Stimulated activated naive B cell treated with anti-CD40 and anti-IgM and Interleukin-4, amounts not matched to agents 10 μg/mL and 1 μg/mL and 100 μg/mL, for 72 hours (primary cell): ENCODE results near the gene MRPL43.

Experiments
- ATAC-seq, 2 donors: fragments of 150-1000 bp; cut with Tn5 transposase; replicated peaks; 2 replicates each; pipeline ENCODE4 v1.10.0; 2021; ENCODE audit warnings: moderate library complexity in 1 of 2
- DNase-seq: peaks from one replicate; pipeline ENCODE4 v3.0.0; 2021
- H3K27ac Mint-ChIP-seq: one replicate; pipeline ENCODE4 v1.8.0; 2022; ENCODE audit warnings: mild to moderate bottlenecking, mixed read lengths
- H3K27me3 Mint-ChIP-seq, 2 donors: one replicate each; pipeline ENCODE4 v1.8.0; 2022; ENCODE audit warnings: mixed read lengths in 2 of 2
- H3K36me3 Mint-ChIP-seq, 2 donors: one replicate each; pipeline ENCODE4 v1.8.0; 2022; ENCODE audit warnings: mixed read lengths in 2 of 2, mild to moderate bottlenecking in 1 of 2
- H3K4me1 Mint-ChIP-seq, 2 donors: one replicate each; pipeline ENCODE4 v1.8.0; 2022; ENCODE audit warnings: mixed read lengths in 2 of 2, mild to moderate bottlenecking in 1 of 2
- H3K4me3 Mint-ChIP-seq, 2 donors: one replicate each; pipeline ENCODE4 v1.8.0; 2022; ENCODE audit warnings: mild to moderate bottlenecking in 2 of 2, mixed read lengths in 2 of 2, moderate library complexity in 1 of 2
- H3K9me3 Mint-ChIP-seq, 2 donors: one replicate each; pipeline ENCODE4 v1.8.0; 2022; ENCODE audit warnings: mixed read lengths in 2 of 2, mild to moderate bottlenecking in 1 of 2

MRPL43 gene

DNA sequence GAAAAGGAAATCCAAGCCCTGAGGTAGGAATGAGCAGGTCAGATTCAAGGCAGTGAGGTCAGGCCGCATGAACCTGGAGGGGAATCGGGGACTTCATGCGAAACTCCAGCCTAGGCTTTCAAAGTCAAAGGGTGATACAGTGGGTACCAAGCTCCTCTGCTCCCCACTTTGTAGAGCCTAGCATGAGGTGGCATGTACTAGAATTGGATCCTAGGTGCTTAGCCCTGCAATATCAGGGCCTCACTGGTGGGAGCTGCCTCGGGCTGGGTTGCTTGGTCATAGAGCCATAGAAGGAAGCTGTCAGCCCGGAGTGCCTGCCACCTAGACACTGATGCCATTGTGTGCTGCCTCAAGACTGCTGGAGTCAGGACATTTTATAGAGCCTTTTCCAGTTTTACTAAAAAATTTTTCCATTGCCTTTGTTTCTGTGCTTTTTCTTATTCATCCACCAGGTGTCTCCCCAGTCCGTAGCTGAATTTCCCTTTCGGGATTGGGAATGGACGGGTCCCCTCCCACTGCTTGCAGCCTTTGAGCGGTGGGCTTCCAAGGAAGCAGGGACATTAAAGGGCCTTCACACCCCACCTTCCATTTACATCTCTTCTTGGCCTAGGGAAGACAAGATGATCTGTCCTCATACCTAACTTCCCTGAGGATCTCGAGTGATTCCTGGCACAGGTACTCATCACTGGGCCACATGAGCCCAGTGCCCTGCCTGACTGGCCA is 6.8 kb upstream of the MRPL43 start:
- peak overlapping the region; percentile 71 for H3K27ac Mint-ChIP-seq
- no peaks in the 10 kb centered on the region for H3K9me3 Mint-ChIP-seq
- no peak overlapping the region for H3K4me3 Mint-ChIP-seq
- no peaks in the 10 kb centered on the region for H3K27me3 Mint-ChIP-seq
- no peak for ATAC-seq
- DNase-seq = no peak
- peaks cover 27 to 50% of the 10 kb centered on the region in 2 donors for H3K4me1 Mint-ChIP-seq
- H3K36me3 Mint-ChIP-seq = peaks cover 25 to 35% of the 10 kb centered on the region in 2 donors

DNA sequence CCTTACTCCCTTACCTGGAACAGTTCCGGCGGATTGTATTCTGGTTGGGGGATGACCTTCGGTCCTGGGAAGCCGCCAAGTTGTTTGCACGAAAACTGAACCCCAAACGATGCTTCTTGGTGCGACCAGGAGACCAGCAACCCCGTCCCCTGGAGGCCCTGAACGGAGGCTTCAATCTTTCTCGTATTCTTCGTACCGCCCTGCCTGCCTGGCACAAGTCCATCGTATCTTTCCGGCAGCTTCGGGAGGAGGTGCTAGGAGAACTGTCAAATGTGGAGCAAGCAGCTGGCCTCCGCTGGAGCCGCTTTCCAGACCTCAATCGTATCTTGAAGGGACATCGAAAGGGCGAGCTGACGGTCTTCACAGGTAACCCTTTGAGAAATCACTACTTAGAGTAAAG is 1.8 kb upstream of the MRPL43 start:
- H3K36me3 Mint-ChIP-seq = peaks cover 45 to 53% of the 10 kb centered on the region in 2 donors
- no peaks in the 10 kb centered on the region for H3K9me3 Mint-ChIP-seq
- H3K27ac Mint-ChIP-seq = no peak overlapping the region
- no peaks in the 10 kb centered on the region for H3K27me3 Mint-ChIP-seq
- peak overlapping the region in 1 of 2 donors; percentile 16 for H3K4me3 Mint-ChIP-seq
- peaks cover 24 to 60% of the 10 kb centered on the region in 2 donors for H3K4me1 Mint-ChIP-seq
- DNase-seq = no peak
- ATAC-seq = no peak

DNA sequence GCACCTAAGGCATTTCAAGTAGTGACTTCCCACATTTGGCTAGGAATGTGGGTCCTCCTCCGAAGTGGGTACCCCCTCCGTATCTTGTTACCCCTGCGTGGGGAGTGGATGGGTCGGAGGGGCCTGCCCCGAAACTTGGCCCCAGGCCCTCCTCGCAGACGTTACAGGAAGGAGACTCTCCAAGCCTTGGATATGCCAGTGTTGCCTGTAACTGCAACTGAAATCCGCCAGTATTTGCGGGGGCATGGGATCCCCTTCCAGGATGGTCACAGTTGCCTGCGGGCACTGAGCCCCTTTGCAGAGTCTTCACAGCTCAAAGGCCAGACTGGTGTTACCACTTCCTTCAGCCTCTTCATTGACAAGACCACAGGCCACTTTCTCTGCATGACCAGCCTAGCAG is 869 bp upstream of the MRPL43 start:
- Mint-ChIP-seq H3K27me3 (no peaks in the 10 kb centered on the region), H3K4me1 (peaks cover 25 to 55% of the 10 kb centered on the region in 2 donors), H3K9me3 (no peaks in the 10 kb centered on the region), H3K36me3 (peaks cover 43 to 50% of the 10 kb centered on the region in 2 donors), H3K4me3 (peak overlapping the region; percentile 93 to 96), H3K27ac (no peak overlapping the region)
- DNase-seq (no peak), ATAC-seq (no peak)

DNA sequence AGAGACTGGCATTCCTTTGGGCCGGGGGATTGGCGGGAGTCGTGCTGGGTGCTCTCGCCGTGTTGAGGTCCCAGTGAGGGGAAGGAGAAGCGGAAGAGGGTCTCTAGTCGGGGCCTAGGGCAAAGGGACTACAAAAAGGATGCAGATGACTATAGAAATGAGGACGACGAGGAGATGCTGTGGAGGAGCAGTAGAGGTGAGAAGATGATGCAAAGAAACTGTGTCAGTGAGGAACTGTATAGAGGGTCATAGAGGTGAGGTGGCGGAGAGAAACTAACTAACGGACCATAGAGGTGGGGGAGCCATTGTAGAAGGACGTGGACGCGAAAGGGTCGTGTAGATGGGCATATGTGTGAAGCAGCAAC is 370 bp upstream of the MRPL43 start:
- ATAC-seq = peak; percentile 23 to 28
- DNase-seq = no peak
- peak overlapping the region; percentile 94 for H3K27ac Mint-ChIP-seq
- peak overlapping the region; percentile 93 to 96 for H3K4me3 Mint-ChIP-seq
- H3K27me3 Mint-ChIP-seq = no peaks in the 10 kb centered on the region
- peaks cover 39 to 49% of the 10 kb centered on the region in 2 donors for H3K36me3 Mint-ChIP-seq
- no peaks in the 10 kb centered on the region for H3K9me3 Mint-ChIP-seq
- H3K4me1 Mint-ChIP-seq = peaks cover 25 to 53% of the 10 kb centered on the region in 2 donors

DNA sequence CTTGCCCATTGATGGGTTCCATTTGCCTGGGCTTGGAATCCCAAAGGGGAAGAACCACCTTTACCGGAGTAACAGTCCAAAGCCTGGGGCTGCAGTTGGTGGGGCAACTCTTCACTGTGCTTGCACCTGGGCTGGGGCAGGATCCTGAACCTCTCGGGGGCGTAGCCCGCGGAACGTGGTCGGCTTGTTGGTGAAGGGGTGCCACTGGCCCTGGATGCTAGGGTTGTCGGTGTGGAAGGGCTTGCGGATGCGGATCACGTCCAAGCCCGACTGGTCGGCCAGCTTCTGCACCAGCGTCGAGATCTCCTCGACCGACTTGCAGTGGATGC is 710 bp downstream of the MRPL43 start:
- H3K9me3 Mint-ChIP-seq = no peaks in the 10 kb centered on the region
- ATAC-seq (no peak), DNase-seq (no peak)
- no peak overlapping the region for H3K27ac Mint-ChIP-seq
- H3K36me3 Mint-ChIP-seq = peaks cover 41 to 58% of the 10 kb centered on the region in 2 donors
- peaks cover 25 to 53% of the 10 kb centered on the region in 2 donors for H3K4me1 Mint-ChIP-seq
- H3K4me3 Mint-ChIP-seq = peak overlapping the region; percentile 93 to 96
- no peaks in the 10 kb centered on the region for H3K27me3 Mint-ChIP-seq

DNA sequence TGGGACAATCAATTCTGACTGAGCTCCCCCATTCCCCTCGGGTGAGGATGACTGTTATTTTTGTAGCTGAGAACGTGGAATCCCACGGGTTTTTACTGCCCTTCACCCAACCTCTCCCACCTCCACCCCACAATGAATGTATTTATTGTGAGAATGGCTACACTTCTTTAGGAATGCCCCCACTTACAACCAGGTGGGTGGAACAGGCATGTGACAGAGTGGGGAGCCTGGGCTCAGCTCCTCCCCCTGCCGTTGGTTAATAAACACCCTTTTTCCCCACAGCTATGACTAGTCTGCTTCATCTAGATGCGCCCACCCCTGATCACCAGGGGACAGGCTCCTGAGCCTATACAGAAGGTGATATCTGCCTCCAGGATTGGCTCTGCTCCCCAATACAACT is 2.0 kb downstream of the MRPL43 start:
- ATAC-seq (no peak), DNase-seq (no peak)
- Mint-ChIP-seq H3K4me3 (no peak overlapping the region), H3K27me3 (no peaks in the 10 kb centered on the region), H3K27ac (peak overlapping the region; percentile 37), H3K4me1 (peaks cover 15 to 42% of the 10 kb centered on the region in 2 donors), H3K9me3 (no peaks in the 10 kb centered on the region), H3K36me3 (peaks cover 35 to 56% of the 10 kb centered on the region in 2 donors)

DNA sequence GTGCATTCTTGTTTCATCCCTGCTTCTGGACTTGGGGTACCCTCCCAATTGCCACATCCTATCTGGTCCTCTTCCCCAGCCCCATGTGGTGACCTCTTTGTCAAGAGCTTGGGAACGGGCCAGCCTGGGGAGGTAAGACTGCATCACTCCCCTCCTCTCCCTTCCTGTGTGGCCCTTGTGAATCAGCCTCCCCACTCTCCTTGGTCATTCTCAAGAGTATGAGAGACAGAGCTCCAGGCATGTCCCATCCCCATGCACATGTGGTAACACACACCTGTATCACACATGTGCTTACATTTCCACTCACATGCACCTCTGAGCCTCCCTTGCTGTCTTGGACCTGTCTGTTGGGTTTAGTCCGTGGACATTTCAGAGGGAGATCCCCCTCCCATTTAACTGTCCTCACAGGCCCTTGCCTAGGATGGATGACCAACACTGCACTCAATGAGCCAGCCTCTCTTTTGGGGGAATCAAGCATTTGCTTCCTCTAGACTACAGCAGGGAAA is 2.6 kb downstream of the MRPL43 start:
- H3K4me1 Mint-ChIP-seq = peaks cover 14 to 40% of the 10 kb centered on the region in 2 donors
- DNase-seq = no peak
- H3K36me3 Mint-ChIP-seq = peaks cover 36 to 57% of the 10 kb centered on the region in 2 donors
- no peaks in the 10 kb centered on the region for H3K9me3 Mint-ChIP-seq
- no peak overlapping the region for H3K4me3 Mint-ChIP-seq
- H3K27ac Mint-ChIP-seq = no peak overlapping the region
- H3K27me3 Mint-ChIP-seq = no peaks in the 10 kb centered on the region
- no peak for ATAC-seq

DNA sequence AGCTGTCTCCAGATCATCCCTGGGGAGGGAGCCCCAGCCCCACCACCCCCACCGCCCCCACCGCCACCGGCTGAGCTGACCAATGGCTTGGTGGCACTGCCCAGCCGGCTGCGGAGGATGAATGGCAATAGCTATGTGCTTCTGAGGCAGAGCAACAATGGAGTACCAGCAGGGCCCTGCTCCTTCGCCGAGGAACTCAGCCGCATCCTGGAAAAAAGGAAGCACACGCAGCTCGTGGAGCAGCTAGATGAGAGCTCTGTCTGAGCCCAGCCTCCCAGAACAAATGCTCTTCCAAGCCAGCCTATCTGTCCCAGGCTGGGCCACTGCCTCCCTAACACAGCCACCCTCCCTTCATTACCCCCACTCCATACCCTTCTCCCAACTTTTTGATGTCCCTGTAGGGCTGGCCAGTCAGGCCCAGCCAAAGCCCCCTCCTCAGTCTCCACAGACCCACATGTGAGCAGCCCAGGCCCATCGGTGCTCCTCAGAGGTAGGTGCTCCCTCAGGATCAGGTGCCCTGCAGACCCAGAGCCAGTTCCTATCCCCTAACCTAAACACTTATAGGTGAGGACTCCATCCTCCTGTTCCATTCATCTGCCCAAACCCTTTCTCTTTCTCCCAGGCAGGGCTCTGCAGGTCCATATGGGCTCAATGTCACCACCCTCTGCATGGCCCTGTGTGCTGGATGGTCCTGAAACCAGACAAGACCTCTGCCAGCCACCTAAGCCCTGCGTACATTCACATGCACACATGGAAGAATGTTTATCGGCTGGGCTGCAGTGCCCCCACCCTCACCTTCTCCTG is 3.2 kb downstream of the MRPL43 start:
- Mint-ChIP-seq H3K4me1 (peaks cover 12 to 33% of the 10 kb centered on the region in 2 donors), H3K4me3 (no peak overlapping the region), H3K27ac (no peak overlapping the region), H3K36me3 (peaks cover 37 to 54% of the 10 kb centered on the region in 2 donors), H3K9me3 (no peaks in the 10 kb centered on the region), H3K27me3 (no peaks in the 10 kb centered on the region)
- no peak for DNase-seq
- no peak for ATAC-seq

DNA sequence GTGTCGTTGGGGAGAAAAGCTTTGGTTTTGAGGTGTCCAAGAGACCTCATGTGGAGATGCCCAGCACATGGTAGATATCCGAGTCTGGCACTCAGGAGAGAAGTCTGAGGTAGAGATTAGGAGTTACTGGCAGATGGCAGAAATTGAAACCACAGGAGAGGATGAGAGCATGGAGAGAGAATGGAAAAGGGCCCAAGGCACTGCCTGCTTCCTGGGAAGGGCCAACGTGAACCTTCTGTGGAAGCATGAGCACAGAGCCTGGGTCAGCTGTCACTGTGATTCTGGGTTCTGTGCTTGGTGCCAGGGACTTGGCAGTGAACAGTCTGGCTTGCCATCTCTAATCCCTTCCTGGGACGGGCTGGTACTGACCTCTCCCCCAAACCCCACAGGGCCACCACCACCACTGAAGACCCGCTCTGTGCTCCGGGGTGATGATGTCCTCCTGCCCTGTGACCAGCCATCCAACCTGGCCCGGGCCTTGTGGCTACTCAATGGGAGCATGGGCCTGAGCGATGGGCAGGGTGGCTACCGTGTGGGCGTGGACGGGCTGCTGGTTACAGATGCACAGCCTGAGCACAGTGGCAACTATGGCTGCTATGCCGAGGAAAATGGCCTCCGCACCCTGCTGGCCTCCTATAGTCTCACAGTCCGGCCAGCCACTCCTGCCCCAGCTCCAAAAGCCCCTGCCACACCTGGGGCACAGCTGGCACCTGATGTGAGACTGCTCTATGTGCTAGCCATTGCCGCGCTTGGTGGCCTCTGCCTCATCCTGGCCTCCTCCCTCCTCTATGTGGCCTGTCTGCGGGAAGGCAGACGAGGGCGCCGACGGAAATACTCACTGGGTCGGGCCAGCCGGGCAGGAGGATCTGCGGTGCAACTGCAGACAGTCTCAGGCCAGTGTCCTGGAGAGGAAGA is 4.1 kb downstream of the MRPL43 start:
- Mint-ChIP-seq H3K27me3 (no peaks in the 10 kb centered on the region), H3K36me3 (peaks cover 41 to 56% of the 10 kb centered on the region in 2 donors), H3K4me1 (peaks cover 12 to 33% of the 10 kb centered on the region in 2 donors), H3K27ac (no peak overlapping the region), H3K9me3 (no peaks in the 10 kb centered on the region), H3K4me3 (no peak overlapping the region)
- DNase-seq (no peak), ATAC-seq (no peak)

DNA sequence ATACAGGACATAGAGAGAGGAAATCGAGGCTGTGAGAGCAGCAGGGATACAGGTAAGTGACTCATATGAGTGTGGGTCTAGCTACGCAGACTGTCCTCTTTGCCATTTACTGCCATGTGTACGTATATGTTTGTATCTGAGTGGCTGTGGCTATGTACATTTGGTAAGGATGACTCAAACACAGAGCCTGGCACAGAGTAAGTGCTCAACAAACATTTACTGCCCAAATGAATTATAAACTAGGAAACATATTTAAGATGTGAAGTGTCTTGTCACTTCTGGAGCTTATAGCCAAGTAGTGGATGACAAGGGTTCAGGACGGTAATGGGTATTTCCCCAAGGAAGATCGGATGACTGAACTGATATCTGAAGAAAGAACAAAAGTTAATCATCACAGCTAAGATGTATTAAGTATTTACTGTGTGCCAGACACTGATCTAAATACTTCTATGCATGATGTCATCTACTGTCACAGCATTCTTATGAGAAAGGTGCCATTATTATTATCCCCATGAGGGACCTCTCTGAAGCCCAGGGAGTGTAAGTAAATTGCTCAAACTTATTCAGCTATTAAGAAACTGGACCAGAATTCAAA is 6.0 kb downstream of the MRPL43 start:
- no peak for ATAC-seq

DNA sequence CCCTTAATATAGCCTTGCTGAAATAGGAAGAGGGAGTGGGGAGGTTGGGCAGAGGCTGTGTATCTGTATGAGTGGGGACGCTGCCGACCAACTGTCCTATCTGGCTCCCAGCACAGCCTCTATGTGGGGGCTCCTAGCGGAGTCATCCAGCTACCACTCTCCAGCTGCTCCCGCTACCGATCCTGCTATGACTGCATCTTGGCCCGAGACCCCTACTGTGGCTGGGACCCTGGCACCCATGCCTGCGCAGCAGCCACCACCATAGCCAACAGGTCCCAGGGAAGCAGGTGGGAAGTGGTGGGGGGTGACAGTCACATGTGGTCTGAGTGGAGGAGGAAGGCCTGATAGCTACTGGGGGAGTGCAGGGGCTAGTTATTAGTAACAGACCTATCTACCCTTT is 6.6 kb downstream of the MRPL43 start:
- no peak overlapping the region for H3K27ac Mint-ChIP-seq
- peaks cover 37 to 50% of the 10 kb centered on the region in 2 donors for H3K36me3 Mint-ChIP-seq
- DNase-seq (no peak), ATAC-seq (no peak)
- peaks cover 4 to 11% of the 10 kb centered on the region in 2 donors for H3K4me1 Mint-ChIP-seq
- no peak overlapping the region for H3K4me3 Mint-ChIP-seq
- H3K9me3 Mint-ChIP-seq = no peaks in the 10 kb centered on the region
- no peaks in the 10 kb centered on the region for H3K27me3 Mint-ChIP-seq

More for the DNA sequence above, 6.0 kb downstream of the MRPL43 start:
- Mint-ChIP-seq H3K9me3 (no peaks in the 10 kb centered on the region), H3K27me3 (no peaks in the 10 kb centered on the region), H3K36me3 (peaks cover 40 to 52% of the 10 kb centered on the region in 2 donors), H3K27ac (no peak overlapping the region), H3K4me1 (peaks cover 6 to 15% of the 10 kb centered on the region in 2 donors), H3K4me3 (no peak overlapping the region)
- no peak for DNase-seq

DNA sequence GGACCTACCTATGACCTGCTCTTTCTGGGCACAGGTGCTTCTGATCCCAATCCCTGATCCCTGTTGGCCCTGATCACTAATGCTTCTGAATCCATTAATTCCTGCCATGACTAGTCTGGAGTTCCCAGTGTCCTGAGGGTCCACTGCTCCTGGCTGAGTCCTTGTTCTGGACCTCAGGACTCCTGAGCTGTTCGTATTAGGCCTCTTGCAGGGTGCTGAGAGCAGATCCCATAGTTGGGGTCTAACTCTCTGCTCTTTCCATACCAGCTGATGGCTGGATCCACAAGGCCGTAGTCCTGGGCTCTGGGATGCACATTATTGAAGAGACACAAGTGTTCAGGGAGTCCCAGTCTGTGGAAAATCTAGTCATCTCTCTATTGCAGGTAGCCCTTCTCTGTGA is 7.0 kb downstream of the MRPL43 start:
- H3K36me3 Mint-ChIP-seq = peaks cover 33 to 47% of the 10 kb centered on the region in 2 donors
- ATAC-seq (no peak), DNase-seq (no peak)
- H3K27ac Mint-ChIP-seq = no peak overlapping the region
- H3K4me3 Mint-ChIP-seq = no peak overlapping the region
- H3K27me3 Mint-ChIP-seq = no peaks in the 10 kb centered on the region
- no peaks in the 10 kb centered on the region for H3K9me3 Mint-ChIP-seq
- H3K4me1 Mint-ChIP-seq = peaks cover 2 to 7% of the 10 kb centered on the region in 2 donors

DNA sequence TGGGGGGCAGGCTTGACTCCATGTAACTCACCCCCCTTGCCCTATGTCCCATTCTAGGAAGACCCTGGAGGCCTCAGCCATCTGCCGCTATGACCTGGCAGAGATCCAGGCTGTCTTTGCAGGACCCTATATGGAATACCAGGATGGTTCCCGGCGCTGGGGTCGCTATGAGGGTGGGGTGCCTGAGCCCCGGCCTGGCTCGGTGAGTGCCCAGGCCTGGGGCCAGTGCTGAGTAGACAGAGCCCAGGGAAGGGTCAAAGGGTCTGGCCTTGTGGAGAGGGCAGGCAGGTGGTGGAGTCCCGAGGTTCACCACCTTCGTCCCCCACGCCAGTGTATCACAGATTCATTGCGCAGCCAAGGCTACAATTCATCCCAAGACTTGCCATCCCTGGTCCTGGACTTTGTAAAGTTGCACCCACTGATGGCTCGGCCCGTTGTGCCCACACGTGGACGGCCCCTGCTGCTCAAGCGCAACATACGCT is 7.5 kb downstream of the MRPL43 start:
- peaks cover 30 to 45% of the 10 kb centered on the region in 2 donors for H3K36me3 Mint-ChIP-seq

DNA sequence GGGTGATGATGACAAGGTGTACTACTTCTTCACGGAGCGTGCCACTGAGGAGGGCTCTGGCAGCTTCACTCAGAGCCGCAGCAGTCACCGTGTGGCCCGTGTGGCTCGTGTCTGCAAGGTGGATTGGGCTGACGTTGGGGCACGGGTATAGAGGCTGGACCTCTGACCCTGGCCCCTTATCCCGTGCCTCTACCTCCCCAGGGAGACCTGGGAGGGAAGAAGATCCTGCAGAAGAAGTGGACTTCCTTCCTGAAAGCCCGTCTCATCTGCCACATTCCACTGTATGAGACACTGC is 8.4 kb downstream of the MRPL43 start:
- Mint-ChIP-seq H3K36me3 (peaks cover 23 to 36% of the 10 kb centered on the region in 2 donors), H3K4me1 (no peaks in the 10 kb centered on the region), H3K9me3 (no peaks in the 10 kb centered on the region), H3K27me3 (no peaks in the 10 kb centered on the region), H3K4me3 (no peak overlapping the region), H3K27ac (no peak overlapping the region)
- ATAC-seq (no peak), DNase-seq (no peak)

More for the DNA sequence above, 7.5 kb downstream of the MRPL43 start:
- no peak for ATAC-seq
- DNase-seq = no peak
- H3K4me3 Mint-ChIP-seq = no peak overlapping the region
- H3K4me1 Mint-ChIP-seq = peaks cover 2% of the 10 kb centered on the region in 2 donors
- no peaks in the 10 kb centered on the region for H3K9me3 Mint-ChIP-seq
- no peak overlapping the region for H3K27ac Mint-ChIP-seq
- H3K27me3 Mint-ChIP-seq = no peaks in the 10 kb centered on the region
